Measurements from ENCODE around the gene C19orf12. TPM values are rescaled to one million over a fixed set of nuclear protein-coding genes. Genes with fewer than 3 reads are reported as not detected.

Gene C19orf12
- total RNA-seq, 2 experiments from 2014 or later, result 12.5 to 20.6 TPM

DNA sequence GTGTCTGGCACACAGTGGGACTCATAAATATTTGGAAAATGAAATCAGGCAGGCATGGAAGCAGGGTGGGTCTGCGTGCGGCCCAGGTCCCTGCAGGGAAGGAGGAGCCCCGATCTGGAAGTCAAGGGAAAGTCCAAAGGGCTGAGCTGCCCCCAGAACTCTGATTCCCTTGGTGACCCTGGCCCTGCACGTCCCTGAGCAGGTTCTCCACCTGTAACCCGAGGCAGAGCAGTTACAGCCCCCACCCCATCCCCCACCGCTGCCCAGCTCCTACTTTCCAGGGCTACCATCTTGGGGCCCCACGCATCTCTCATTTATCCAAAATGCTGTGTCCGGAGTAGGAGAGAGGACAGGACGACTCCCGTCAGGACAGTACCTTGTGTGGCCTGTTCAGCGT is 47.7 kb downstream of the C19orf12 start:
- Histone ChIP-seq H2AFZ (ENCODE audit: low read length) (no peak overlapping the region), H3K9me3 (ENCODE audit: low read length) (no peaks in the 10 kb centered on the region), H3K4me2 (ENCODE audit: low read length) (no peak overlapping the region), H3K79me2 (ENCODE audit: insufficient read depth, low read depth, low read length) (no peaks in the 10 kb centered on the region), H3K4me3 (ENCODE audit: low read depth, low read length, poor library complexity, severe bottlenecking) (no peak overlapping the region), H3K27ac (ENCODE audit: low read depth, low read length, poor library complexity, severe bottlenecking) (no peak overlapping the region), H4K20me1 (ENCODE audit: insufficient read depth, low read length) (no peaks in the 10 kb centered on the region), H3K36me3 (ENCODE audit: insufficient read depth, low read length) (no peaks in the 10 kb centered on the region), H3K9me2 (ENCODE audit: insufficient read depth, low read length) (no peaks in the 10 kb centered on the region), H3K4me1 (ENCODE audit: insufficient read depth, low read length, poor library complexity, severe bottlenecking) (peaks cover 43% of the 10 kb centered on the region)
- intact Hi-C loops (cut with micrococcal nuclease; ENCODE audit: unreplicated experiment), result no loop called here
- ChIA-PET POLR2A (interaction anchor here (0.6 to 1.0 kb wide), 4 partner anchors 50 to 772 kb away, joined by 3 to 4 read pairs (median 4); partner anchors contain the start of gene POP4), CTCF (ENCODE audit: unreplicated experiment) (interaction anchor here (0.7 to 2.2 kb wide), 3 partner anchors 27 to 57 kb away, joined by 3 to 6 read pairs (median 5); no protein-coding TSS in a partner anchor)
- no TSS peak for BruUV-seq (replicated peaks)
- no peak for DNase-seq (ENCODE audit: low spot score)
- TF ChIP-seq EZH2phosphoT487 (IDR thresholded peaks at IDR 0.05; ENCODE audit: borderline replicate concordance, low read depth, low read length), result no peak
- TF ChIP-seq, protein P1, sequence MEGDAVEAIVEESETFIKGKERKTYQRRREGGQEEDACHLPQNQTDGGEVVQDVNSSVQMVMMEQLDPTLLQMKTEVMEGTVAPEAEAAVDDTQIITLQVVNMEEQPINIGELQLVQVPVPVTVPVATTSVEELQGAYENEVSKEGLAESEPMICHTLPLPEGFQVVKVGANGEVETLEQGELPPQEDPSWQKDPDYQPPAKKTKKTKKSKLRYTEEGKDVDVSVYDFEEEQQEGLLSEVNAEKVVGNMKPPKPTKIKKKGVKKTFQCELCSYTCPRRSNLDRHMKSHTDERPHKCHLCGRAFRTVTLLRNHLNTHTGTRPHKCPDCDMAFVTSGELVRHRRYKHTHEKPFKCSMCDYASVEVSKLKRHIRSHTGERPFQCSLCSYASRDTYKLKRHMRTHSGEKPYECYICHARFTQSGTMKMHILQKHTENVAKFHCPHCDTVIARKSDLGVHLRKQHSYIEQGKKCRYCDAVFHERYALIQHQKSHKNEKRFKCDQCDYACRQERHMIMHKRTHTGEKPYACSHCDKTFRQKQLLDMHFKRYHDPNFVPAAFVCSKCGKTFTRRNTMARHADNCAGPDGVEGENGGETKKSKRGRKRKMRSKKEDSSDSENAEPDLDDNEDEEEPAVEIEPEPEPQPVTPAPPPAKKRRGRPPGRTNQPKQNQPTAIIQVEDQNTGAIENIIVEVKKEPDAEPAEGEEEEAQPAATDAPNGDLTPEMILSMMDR (conservative IDR thresholded peaks at IDR 0.05; ENCODE audit: low read length), result no peak

DNA sequence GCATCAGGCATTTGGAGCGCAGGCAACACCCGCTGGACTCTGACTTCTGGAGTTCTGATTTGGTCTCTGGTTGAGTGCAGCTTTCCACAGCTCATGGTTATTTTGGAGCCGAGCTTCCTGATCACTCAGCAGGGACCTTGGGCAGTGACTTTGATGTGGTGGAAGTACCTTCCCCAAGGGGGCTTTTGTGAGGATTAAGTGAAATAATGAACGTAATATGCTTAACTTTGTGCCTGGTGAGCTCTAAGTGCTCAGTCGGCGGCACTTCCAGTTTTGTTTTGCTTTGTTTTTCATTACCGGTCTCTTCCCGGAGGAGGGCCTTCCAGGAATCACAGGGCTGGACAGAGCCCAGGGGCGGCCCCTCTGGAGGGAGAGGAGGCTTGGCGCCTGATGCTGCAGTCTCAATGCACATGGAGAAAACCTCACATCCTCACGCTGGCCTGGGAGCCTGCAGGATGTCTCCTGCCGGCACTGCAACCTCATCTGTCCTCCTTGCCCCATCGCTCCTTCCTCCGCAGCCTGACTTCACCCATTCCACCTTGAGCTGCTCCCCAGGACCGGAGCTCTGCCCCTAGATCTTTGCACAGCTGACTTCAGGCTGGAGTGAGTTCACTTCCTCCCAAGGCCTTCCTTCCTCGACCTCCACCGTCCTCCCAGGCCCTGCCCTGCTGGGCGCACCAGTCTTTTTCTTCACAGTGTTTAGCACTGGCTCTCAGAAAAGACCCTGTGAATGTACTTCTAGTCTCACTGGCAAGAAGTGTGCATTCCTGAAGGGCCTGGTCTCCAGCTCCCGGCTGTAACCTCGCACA is 48.3 kb downstream of the C19orf12 start:
- H3K4me1 ChIP-seq (ENCODE audit: insufficient read depth, low read length, poor library complexity, severe bottlenecking), result peaks cover 37% of the 10 kb centered on the region
- no peaks in the 10 kb centered on the region for H3K36me3 ChIP-seq (ENCODE audit: insufficient read depth, low read length)
- H2AFZ ChIP-seq (ENCODE audit: low read length), result no peak overlapping the region
- TF ChIP-seq, protein P1 (conservative IDR thresholded peaks at IDR 0.05; ENCODE audit: low read length), result no peak
- TF ChIP-seq EZH2phosphoT487 (IDR thresholded peaks at IDR 0.05; ENCODE audit: borderline replicate concordance, low read depth, low read length), result no peak
- no peaks in the 10 kb centered on the region for H3K9me3 ChIP-seq (ENCODE audit: low read length)
- POLR2A ChIA-PET, result interaction anchor here (0.6 to 1.0 kb wide), 3 partner anchors 49 to 60 kb away, joined by 3 to 4 read pairs (median 4); partner anchors contain the start of gene POP4
- CTCF ChIA-PET (ENCODE audit: unreplicated experiment), result interaction anchor here (0.6 to 2.2 kb wide), 4 partner anchors 28 to 455 kb away, joined by 3 to 6 read pairs (median 4); no protein-coding TSS in a partner anchor
- no peak overlapping the region for H3K27ac ChIP-seq (ENCODE audit: low read depth, low read length, poor library complexity, severe bottlenecking)
- H3K9me2 ChIP-seq (ENCODE audit: insufficient read depth, low read length), result no peaks in the 10 kb centered on the region
- H3K4me2 ChIP-seq (ENCODE audit: low read length), result peak overlapping the region; percentile 96; the same call in 1 of the 2 replicates
- DNase-seq (ENCODE audit: low spot score), result no peak
- no peaks in the 10 kb centered on the region for H3K79me2 ChIP-seq (ENCODE audit: insufficient read depth, low read depth, low read length)
- H4K20me1 ChIP-seq (ENCODE audit: insufficient read depth, low read length), result no peaks in the 10 kb centered on the region
- peak overlapping the region; percentile 86 for H3K4me3 ChIP-seq (ENCODE audit: low read depth, low read length, poor library complexity, severe bottlenecking)
- no TSS peak for BruUV-seq (replicated peaks)
- intact Hi-C loops (cut with micrococcal nuclease; ENCODE audit: unreplicated experiment), result no loop called here

Data from OCI-LY7 (cell line).